K562 (cell line): ENCODE data around the gene GNG11. TPM values are rescaled to one million over a fixed set of nuclear protein-coding genes. Genes with fewer than 3 reads are reported as not detected.

Experiments
- ATAC-seq: fragments of 200-7000 bp; cut with Tn5 transposase; 3 replicates; pipeline ENCODE4 v1.9.1; 2020; ENCODE audit warnings: moderate library complexity
- BruUV-seq: library from RNA; stranded (reverse); fragments of 400-500 nt; replicated peaks from 2 replicates; lab custom pipeline; 2021; lab: Mats Ljungman, UMichigan
- CTCF ChIA-PET: fragments of 300-600 bp; formaldehyde crosslinking; extraction: SDS; loops from one replicate; lab custom pipeline; 2021; ENCODE audit warnings: low intra/inter-chr PET ratio; lab: Yijun Ruan, JAX
- POLR2A ChIA-PET: fragments of 300-600, 350-650 bp; sonication (Branson Sonifier 250); formaldehyde crosslinking; extraction: SDS; loops from one replicate; lab custom pipeline; 2021; ENCODE audit warnings: antibody characterized with exemption, inconsistent platforms; lab: Yijun Ruan, JAX
- DNase-seq, 4 experiments: peaks; one replicate each; pipeline versions ENCODE4 v3.0.0 to v3.0.0-alpha.2; 2011 to 2018; ENCODE audit warnings: low spot score in 3 of 4, mixed read lengths in 3 of 4; ENCODE audit errors: extremely low read depth in 1 of 4
- FAIRE-seq: peaks from 2 replicates; lab custom pipeline; 2011; peaks lifted over from hg19 to GRCh38; lab: Jason Lieb, UNC
- H2AFZ ChIP-seq: 2 replicates; pipeline ENCODE4 v1.6.0; 2011; ENCODE audit warnings: low read depth, low read length, control low read depth, inconsistent platforms
- H3K27ac ChIP-seq: fragments of 200-600 bp; 3 replicates; pipeline ENCODE4 v1.8.0; 2011; ENCODE audit warnings: low read depth, mild to moderate bottlenecking, control low read depth, inconsistent platforms, low read length, moderate library complexity, mixed read lengths; ENCODE audit errors: extremely low read depth
- H3K27me3 ChIP-seq, 2 experiments: fragments of 300-600 bp in 1 of 2; 2 replicates in 1 of 2; 3 replicates in 1 of 2; pipeline versions ENCODE4 v1.6.0 to v1.8.0; 2011; ENCODE audit warnings: inconsistent platforms in 2 of 2, low read length in 2 of 2, mild to moderate bottlenecking in 1 of 2, mixed read lengths in 1 of 2, moderate library complexity in 1 of 2; ENCODE audit not compliant: control insufficient read depth in 2 of 2, insufficient read depth in 2 of 2
- H3K36me3 ChIP-seq: fragments of 300-600 bp; 3 replicates; pipeline ENCODE4 v1.8.0; 2011; ENCODE audit warnings: mild to moderate bottlenecking, low read length, inconsistent platforms; ENCODE audit not compliant: control insufficient read depth, insufficient read depth
- H3K4me1 ChIP-seq, 2 experiments: fragments of 200-600 bp in 1 of 2; replicated peaks in 1 of 2; 2 replicates in 1 of 2; 3 replicates in 1 of 2; pipeline versions ENCODE4 v1.5.1 to v1.8.0; 2011; ENCODE audit warnings: inconsistent platforms in 2 of 2, low read length in 2 of 2, mild to moderate bottlenecking in 1 of 2, mixed read lengths in 1 of 2, moderate library complexity in 1 of 2; ENCODE audit not compliant: control insufficient read depth in 2 of 2, insufficient read depth in 2 of 2
- H3K4me2 ChIP-seq: 2 replicates; pipeline ENCODE4 v1.6.1; 2011; ENCODE audit warnings: low read length, control low read depth, inconsistent platforms, mixed read lengths; ENCODE audit not compliant: insufficient read depth
- H3K4me3 ChIP-seq: fragments of 200-600 bp; sonication (generic), shearing (Covaris generic); 2 replicates; pipeline ENCODE4 v1.5.1; 2016; ENCODE audit warnings: control low read depth, inconsistent platforms
- H3K79me2 ChIP-seq: fragments of 200-600 bp; 3 replicates; pipeline ENCODE4 v1.8.0; 2011; ENCODE audit warnings: low read length, inconsistent platforms; ENCODE audit not compliant: control insufficient read depth, insufficient read depth
- H3K9ac ChIP-seq, 2 experiments: 2 replicates each; pipeline versions ENCODE4 v1.6.0 to v1.6.1; 2011; ENCODE audit warnings: low read depth in 2 of 2, low read length in 2 of 2, control low read depth in 1 of 2, inconsistent platforms in 1 of 2, mild to moderate bottlenecking in 1 of 2, mixed read lengths in 1 of 2; ENCODE audit not compliant: insufficient read depth in 1 of 2
- H3K9me1 ChIP-seq: one replicate; pipeline ENCODE4 v1.6.0; 2011; ENCODE audit warnings: inconsistent platforms, mild to moderate bottlenecking, low read length, moderate library complexity; ENCODE audit not compliant: control insufficient read depth, insufficient read depth
- H3K9me3 ChIP-seq: replicated peaks from 2 replicates; pipeline ENCODE4 v1.5.1; 2011; ENCODE audit warnings: low read depth, low read length, inconsistent platforms; ENCODE audit not compliant: control insufficient read depth, insufficient read depth
- H4K20me1 ChIP-seq: replicated peaks from 2 replicates; pipeline ENCODE4 v1.6.1; 2011; ENCODE audit warnings: low read length, inconsistent platforms, mixed read lengths; ENCODE audit not compliant: control insufficient read depth, insufficient read depth
- CTBP1 ChIP-seq: fragments of 450-650 bp; IDR thresholded peaks from 2 replicates; pipeline ENCODE4 v1.6.1; 2016; ENCODE audit warnings: borderline replicate concordance
- DACH1 ChIP-seq: fragments of 450-650 bp; IDR thresholded peaks from 2 replicates; pipeline ENCODE4 v1.6.1; 2018; ENCODE audit not compliant: partially characterized antibody
- DNMT1 ChIP-seq: fragments of 450-650 bp; IDR thresholded peaks from 2 replicates; pipeline ENCODE4 v1.6.1; 2016; ENCODE audit warnings: antibody characterized with exemption, mild to moderate bottlenecking
- E2F1 ChIP-seq: sonication (generic); formaldehyde crosslinking; IDR thresholded peaks from 2 replicates; pipeline ENCODE4 v1.8.1; 2023; ENCODE audit warnings: mild to moderate bottlenecking, missing genetic modification reagents, moderate library complexity
- HOMEZ ChIP-seq: fragments of 250-450 bp; sonication (Bioruptor Pico); IDR thresholded peaks from 2 replicates; pipeline ENCODE4 v1.4.0; 2020; ENCODE audit warnings: mild to moderate bottlenecking, moderate library complexity
- NFATC3 ChIP-seq: fragments of 450-650 bp; IDR thresholded peaks from 2 replicates; pipeline ENCODE4 v1.6.1; 2017; ENCODE audit warnings: mild to moderate bottlenecking
- PHF20 ChIP-seq: fragments of 450-650 bp; IDR thresholded peaks from 2 replicates; pipeline ENCODE4 v1.6.1; 2018; ENCODE audit not compliant: partially characterized antibody
- RNF219 ChIP-seq: fragments of 250-450 bp; sonication (Bioruptor Pico); IDR thresholded peaks from 2 replicates; pipeline ENCODE4 v1.5.0; 2022; ENCODE audit warnings: mild to moderate bottlenecking
- SMAD1 ChIP-seq: fragments of 150-350 bp; IDR thresholded peaks from 2 replicates; pipeline ENCODE4 v1.6.1; 2014; ENCODE audit warnings: low read length, low read depth; ENCODE audit not compliant: partially characterized antibody
- TSC22D4 ChIP-seq: fragments of 450-650 bp; IDR thresholded peaks from 2 replicates; pipeline ENCODE4 v1.6.1; 2016; ENCODE audit warnings: missing genetic modification characterization, missing biosample characterization, control low read depth
- ZNF561 ChIP-seq: fragments of 450-650 bp; formaldehyde crosslinking; conservative IDR thresholded peaks from 2 replicates; pipeline ENCODE4 v1.4.0; 2020; ENCODE audit warnings: mild to moderate bottlenecking, moderate library complexity
- WGBS: fragments of 100-300 bp; shearing (Covaris generic); methylation state at CpG from one replicate; pipeline ENCODE4 v1.1.6; 2016; ENCODE audit warnings: low coverage, mixed read lengths; ENCODE audit not compliant: insufficient coverage; ENCODE audit errors: missing lambda C conversion rate; 5-methylcytosine and 5-hydroxymethylcytosine counted together
- in situ Hi-C: fragments of 300-500 bp; cut with MboI; formaldehyde crosslinking; loops from 4 replicates; pipeline ENCODE4 v1.15.0; 2018; ENCODE audit warnings: inconsistent platforms, mixed read lengths
- intact Hi-C: fragments of 100-400 bp; cut with micrococcal nuclease; formaldehyde crosslinking; loops from 2 replicates; pipeline ENCODE4 v1.14.2; 2022
- polyA plus RNA-seq, 8 experiments: library from polyadenylated mRNA; depleted of rRNA in 4 of 8; stranded (reverse) in 5 of 8; unstranded in 3 of 8; fragments of >200 nt; fragmentation: Nextera tagmentation in 2 of 8; fragmentation: Illumina TruSeq in 1 of 8; extraction: Ambion mirVana in 2 of 8; extraction: Trizol in 1 of 8; gene quantifications; 2 replicates each; pipeline versions ENCODE4 v1.2.1 to v1.2.3, GENCODE V29; 2011 to 2014; ENCODE audit warnings: inconsistent platforms in 1 of 8, missing spikeins in 1 of 8
- total RNA-seq, 7 experiments: library from RNA; depleted of rRNA in 6 of 7; stranded (reverse); fragments of >200 nt in 6 of 7; fragmentation: Illumina TruSeq in 2 of 7; extraction: Trizol in 2 of 7; gene quantifications; 2 replicates each; pipeline versions ENCODE4 v1.2.1 to v1.2.3, GENCODE V29; 2011 to 2021; ENCODE audit warnings: low replicate concordance in 1 of 7
- TF ChIP-seq, protein P1 (sequence below): IDR thresholded peaks from 2 replicates; pipeline ENCODE4 v1.6.1; 2012; ENCODE audit warnings: low read depth, low read length, improper control_type of control experiment, borderline replicate concordance
- TF ChIP-seq, protein P2 (sequence below): sonication (generic); formaldehyde crosslinking; IDR thresholded peaks from 2 replicates; pipeline ENCODE4 v1.8.0; 2022; ENCODE audit warnings: missing genetic modification reagents, mild to moderate bottlenecking, borderline replicate concordance

Gene GNG11
- total and polyA plus RNA-seq, 9 of the 15 experiments (the other 6 are each of a cell fraction or from before 2014, with no cell fraction given), result 0.06 TPM; not detected in 8

- Histone ChIP-seq H3K36me3 (no peaks in the 10 kb centered on the region), H4K20me1 (no peaks in the 10 kb centered on the region), H3K9ac (no peak overlapping the region), H3K27me3 (no peaks in the 10 kb centered on the region), H3K79me2 (no peaks in the 10 kb centered on the region), H3K9me3 (no peaks in the 10 kb centered on the region), H3K4me3 (no peak overlapping the region), H3K9me1 (no peaks in the 10 kb centered on the region), H2AFZ (no peak overlapping the region), H3K27ac (no peak overlapping the region), H3K4me2 (no peak overlapping the region), H3K4me1 (no peaks in the 10 kb centered on the region)
- 0% methylated on average over 1 of the region's 1 CpG for WGBS
- POLR2A ChIA-PET, result no interaction called here
- intact Hi-C loops, result no loop called here
- ATAC-seq, result no peak
- CTCF ChIA-PET, result no interaction called here
- no peak for DNase-seq
- FAIRE-seq, result no peak
- no TSS peak for BruUV-seq
- in situ Hi-C loops, result no loop called here
- TF ChIP-seq CTBP1 (no peak), TSC22D4 (no peak), DNMT1 (no peak), NFATC3 (no peak), PHF20 (no peak), HOMEZ (CRISPR knock-in tag) (no peak), ZNF561 (CRISPR knock-in tag) (no peak), DACH1 (no peak), E2F1 (CRISPR knock-in tag) (no peak), RNF219 (CRISPR knock-in tag) (no peak), SMAD1 (no peak)
- TF ChIP-seq, protein P1, sequence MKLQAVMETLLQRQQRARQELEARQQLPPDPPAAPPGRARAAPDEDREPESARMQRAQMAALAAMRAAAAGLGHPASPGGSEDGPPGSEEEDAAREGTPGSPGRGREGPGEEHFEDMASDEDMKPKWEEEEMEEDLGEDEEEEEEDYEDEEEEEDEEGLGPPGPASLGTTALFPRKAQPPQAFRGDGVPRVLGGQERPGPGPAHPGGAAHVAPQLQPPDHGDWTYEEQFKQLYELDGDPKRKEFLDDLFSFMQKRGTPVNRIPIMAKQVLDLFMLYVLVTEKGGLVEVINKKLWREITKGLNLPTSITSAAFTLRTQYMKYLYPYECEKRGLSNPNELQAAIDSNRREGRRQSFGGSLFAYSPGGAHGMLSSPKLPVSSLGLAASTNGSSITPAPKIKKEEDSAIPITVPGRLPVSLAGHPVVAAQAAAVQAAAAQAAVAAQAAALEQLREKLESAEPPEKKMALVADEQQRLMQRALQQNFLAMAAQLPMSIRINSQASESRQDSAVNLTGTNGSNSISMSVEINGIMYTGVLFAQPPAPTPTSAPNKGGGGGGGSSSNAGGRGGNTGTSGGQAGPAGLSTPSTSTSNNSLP, result no peak
- TF ChIP-seq, protein P2, sequence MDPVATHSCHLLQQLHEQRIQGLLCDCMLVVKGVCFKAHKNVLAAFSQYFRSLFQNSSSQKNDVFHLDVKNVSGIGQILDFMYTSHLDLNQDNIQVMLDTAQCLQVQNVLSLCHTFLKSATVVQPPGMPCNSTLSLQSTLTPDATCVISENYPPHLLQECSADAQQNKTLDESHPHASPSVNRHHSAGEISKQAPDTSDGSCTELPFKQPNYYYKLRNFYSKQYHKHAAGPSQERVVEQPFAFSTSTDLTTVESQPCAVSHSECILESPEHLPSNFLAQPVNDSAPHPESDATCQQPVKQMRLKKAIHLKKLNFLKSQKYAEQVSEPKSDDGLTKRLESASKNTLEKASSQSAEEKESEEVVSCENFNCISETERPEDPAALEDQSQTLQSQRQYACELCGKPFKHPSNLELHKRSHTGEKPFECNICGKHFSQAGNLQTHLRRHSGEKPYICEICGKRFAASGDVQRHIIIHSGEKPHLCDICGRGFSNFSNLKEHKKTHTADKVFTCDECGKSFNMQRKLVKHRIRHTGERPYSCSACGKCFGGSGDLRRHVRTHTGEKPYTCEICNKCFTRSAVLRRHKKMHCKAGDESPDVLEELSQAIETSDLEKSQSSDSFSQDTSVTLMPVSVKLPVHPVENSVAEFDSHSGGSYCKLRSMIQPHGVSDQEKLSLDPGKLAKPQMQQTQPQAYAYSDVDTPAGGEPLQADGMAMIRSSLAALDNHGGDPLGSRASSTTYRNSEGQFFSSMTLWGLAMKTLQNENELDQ (CRISPR knock-in tag), result no peak
Measured at GRCh38 chr7:93937818-93938217, 16.3 kb downstream of the GNG11 start.
